GM23248 (cell line): Measurements from ENCODE around the gene NHLH2.

Experiments
- EZH2 ChIP-seq: fragments of 200-600 bp; sonication (generic); IDR thresholded peaks from 2 replicates; pipeline ENCODE4 v1.6.1; 2018; ENCODE audit warnings: antibody characterized with exemption, mild to moderate bottlenecking; ENCODE audit not compliant: insufficient read depth, poor library complexity, severe bottlenecking
- EZH2phosphoT487 ChIP-seq: fragments of 200-600 bp; sonication (generic); IDR thresholded peaks from 2 replicates; pipeline ENCODE4 v1.6.1; 2018; ENCODE audit warnings: antibody characterized with exemption, moderate library complexity, mild to moderate bottlenecking, low read depth; ENCODE audit not compliant: insufficient read depth

GRCh38 chr1:115811140-115811828 lies 29.6 kb downstream of the NHLH2 start:
- TF ChIP-seq EZH2 (no peak), EZH2phosphoT487 (no peak)
